OCI-LY1 (cell line): ENCODE results near the gene C9.

ENCODE experiments used
- CTCF ChIP-seq: fragments of 200-600 bp; sonication (generic), shearing (Covaris generic); IDR thresholded peaks from 2 replicates; pipeline ENCODE4 v1.5.1; 2017; ENCODE audit warnings: mild to moderate bottlenecking, antibody characterized with exemption, low read length, moderate library complexity, mixed read lengths
- EZH2 ChIP-seq: fragments of 200-600 bp; sonication (generic), shearing (Covaris generic); IDR thresholded peaks from 2 replicates; pipeline ENCODE4 v1.8.0; 2017; ENCODE audit warnings: borderline replicate concordance, mixed run types, mild to moderate bottlenecking, antibody characterized with exemption, low read length, moderate library complexity, mixed read lengths

- TF ChIP-seq CTCF (no peak), EZH2 (no peak)
These were observed 41.0 kb upstream of the C9 start for GRCh38 chr5:39405083-39405843.
